OCI-LY1 (cell line): ENCODE measurements around the gene AP3S2.

Experiments
- EZH2 ChIP-seq: fragments of 200-600 bp; sonication (generic), shearing (Covaris generic); IDR thresholded peaks from 2 replicates; pipeline ENCODE4 v1.8.0; 2017; ENCODE audit warnings: borderline replicate concordance, mixed run types, mild to moderate bottlenecking, antibody characterized with exemption, low read length, moderate library complexity, mixed read lengths
- TF ChIP-seq, protein P1 (sequence below): fragments of 200-600 bp; sonication (generic), shearing (Covaris generic); IDR thresholded peaks from 2 replicates; pipeline ENCODE4 v1.5.1; 2017; ENCODE audit warnings: mild to moderate bottlenecking, antibody characterized with exemption, low read length, moderate library complexity, mixed read lengths

DNA sequence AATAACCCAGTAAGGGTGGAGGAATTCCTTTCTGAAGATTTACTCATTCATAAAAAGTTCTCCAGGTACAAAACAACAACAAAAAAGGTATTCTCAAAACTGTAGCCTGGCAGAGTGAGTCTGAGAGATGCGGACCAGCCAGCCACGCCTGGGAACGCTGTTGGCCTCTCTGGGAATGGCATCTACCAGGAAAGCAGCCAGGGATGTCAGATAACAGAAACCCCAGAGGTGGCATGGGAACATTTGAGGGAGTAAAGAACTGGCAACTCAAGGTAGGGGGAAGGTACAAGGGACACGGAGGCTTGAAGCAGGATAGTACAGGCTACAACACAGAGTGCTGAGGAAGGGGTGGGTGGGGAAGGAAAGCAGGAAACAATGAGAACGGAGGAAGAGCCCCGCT, 7.1 kb upstream of the AP3S2 start:
- TF ChIP-seq, protein P1, sequence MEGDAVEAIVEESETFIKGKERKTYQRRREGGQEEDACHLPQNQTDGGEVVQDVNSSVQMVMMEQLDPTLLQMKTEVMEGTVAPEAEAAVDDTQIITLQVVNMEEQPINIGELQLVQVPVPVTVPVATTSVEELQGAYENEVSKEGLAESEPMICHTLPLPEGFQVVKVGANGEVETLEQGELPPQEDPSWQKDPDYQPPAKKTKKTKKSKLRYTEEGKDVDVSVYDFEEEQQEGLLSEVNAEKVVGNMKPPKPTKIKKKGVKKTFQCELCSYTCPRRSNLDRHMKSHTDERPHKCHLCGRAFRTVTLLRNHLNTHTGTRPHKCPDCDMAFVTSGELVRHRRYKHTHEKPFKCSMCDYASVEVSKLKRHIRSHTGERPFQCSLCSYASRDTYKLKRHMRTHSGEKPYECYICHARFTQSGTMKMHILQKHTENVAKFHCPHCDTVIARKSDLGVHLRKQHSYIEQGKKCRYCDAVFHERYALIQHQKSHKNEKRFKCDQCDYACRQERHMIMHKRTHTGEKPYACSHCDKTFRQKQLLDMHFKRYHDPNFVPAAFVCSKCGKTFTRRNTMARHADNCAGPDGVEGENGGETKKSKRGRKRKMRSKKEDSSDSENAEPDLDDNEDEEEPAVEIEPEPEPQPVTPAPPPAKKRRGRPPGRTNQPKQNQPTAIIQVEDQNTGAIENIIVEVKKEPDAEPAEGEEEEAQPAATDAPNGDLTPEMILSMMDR, result no peak
- no peak for TF ChIP-seq EZH2
